ENCODE measurements around the gene CNNM4.

Gene CNNM4

DNA sequence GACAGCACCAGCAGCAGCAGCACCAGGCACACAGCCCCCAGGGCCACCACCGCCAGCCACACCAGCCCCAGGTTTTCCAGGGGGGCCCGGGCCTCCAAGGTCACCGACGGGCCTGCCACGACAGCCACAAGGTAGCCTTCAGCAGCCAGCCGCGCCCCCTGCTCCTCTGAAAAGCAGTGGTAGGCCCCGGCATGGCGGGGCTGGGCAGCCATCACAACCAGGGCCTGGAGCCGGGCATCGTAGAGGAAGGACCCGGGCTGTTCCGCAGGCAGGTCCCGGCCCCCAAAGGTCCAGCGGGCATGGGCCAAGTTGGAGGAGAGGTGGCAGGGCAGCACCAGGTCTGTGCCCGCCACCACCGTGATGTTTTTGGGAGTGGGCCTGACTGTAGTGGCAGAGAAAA is 100.4 kb downstream of the CNNM4 start:
- DNase-seq, result no peak

Data from activated T-cell treated with anti-CD3 and anti-CD28 coated beads, Interleukin-2, amount 50 U/mL, for 48 hours (primary cell).